Stimulated activated CD8-positive, alpha-beta memory T cell treated with anti-CD3 and anti-CD28 coated beads, Interleukin-4, amount 100 ng/mL, for 4 hours (primary cell): ENCODE measurements around the gene ARHGEF38.
"Not testable (repeated sequence)": the region's sequence is repeated elsewhere in the genome, so short reads cannot be mapped to it uniquely, and the experiment has no call there.

Experiments
- DNase-seq, 2 donors: peaks; one replicate each; pipeline ENCODE4 v3.0.0-alpha.2; 2020; ENCODE audit warnings: low read depth in 2 of 2, low spot score in 1 of 2

Gene ARHGEF38

DNA sequence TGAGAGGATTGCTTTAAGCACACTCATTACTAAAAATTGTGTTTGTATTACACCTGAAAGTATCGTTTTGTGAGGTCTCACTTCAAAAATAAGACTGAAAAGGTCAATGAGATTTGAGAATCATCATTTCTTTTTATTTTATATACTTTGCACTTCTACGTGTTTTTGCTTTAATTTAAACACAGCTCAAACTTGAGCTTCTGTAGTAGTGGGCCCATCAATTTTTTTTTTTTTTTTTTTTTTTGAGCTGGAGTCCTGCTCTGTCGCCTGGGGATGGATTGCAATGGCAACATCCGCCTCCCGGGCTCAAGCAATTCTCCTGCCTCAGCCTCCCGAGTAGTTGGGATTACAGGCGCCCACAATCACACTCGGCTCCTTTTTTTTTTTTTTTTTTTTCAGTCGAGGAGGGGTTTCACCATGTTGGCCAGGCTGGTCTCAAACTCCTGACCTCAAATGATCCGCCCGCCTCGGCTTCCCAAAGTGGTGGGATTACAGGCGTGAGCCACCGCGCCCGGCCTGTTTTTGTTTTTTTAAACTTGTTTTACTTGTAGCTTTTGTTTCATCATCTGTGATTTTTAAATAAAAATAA, 157.7 kb downstream of the ARHGEF38 start:
- DNase-seq, result no peak

DNA sequence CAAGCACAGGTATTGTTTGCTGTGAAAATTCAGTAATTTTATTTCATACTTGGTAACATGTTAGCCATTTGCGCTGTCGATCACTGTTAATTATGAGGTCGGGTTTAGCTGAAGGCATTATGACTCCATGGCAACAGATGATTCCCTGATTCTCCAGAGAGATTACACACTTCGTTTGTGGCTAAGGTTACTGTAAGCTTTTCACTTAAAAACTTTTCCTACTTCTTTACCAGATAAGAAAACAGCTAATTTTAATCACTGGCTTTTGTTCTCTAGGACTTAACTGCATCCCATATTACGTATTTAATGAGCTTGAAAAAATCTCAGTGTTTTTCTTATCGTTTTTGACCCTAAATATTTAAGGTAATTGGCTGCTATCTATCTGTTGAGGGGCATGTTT, 158.3 kb downstream of the ARHGEF38 start:
- DNase-seq, result no peak

DNA sequence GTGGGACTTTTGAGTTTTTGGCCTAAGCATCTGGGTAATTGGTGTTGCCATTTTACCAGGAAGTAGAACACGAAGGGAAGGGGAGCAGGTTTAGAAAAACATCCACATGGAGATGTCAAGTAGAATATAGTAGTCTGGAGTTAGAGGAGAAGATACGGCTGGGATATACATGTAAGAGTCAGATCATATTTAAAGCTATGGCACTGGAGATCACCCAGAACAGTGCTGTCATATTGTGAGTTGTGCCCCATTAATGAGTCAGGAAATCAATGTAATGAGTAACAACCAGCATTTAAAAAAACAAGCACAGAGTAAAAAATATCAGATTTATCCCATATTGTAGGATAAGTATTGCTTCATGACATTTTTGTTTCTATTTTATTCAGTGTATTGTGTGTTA, 160.3 kb downstream of the ARHGEF38 start:
- DNase-seq, result no peak

DNA sequence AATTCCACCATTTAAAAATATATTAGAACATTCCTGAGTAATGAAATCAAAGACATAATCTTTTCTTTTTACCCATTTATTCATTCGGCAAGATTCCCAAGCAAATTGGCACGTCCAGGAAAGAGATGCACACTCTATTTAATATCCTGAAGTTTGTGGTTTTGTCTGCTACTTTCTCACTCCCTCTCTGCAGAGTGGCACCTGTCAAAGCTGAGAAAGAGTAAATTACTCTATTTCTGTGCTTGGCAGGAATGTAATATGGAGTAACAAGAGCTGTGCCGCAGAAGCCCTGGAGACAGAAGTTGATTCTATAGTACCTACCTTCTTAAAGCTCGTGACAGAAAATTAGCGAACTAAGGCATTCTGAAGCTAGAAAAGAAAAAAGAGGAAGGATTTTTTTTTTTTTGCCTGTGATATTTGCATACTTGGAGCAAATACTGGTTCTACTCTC, 161.7 kb downstream of the ARHGEF38 start:
- DNase-seq, result no peak

DNA sequence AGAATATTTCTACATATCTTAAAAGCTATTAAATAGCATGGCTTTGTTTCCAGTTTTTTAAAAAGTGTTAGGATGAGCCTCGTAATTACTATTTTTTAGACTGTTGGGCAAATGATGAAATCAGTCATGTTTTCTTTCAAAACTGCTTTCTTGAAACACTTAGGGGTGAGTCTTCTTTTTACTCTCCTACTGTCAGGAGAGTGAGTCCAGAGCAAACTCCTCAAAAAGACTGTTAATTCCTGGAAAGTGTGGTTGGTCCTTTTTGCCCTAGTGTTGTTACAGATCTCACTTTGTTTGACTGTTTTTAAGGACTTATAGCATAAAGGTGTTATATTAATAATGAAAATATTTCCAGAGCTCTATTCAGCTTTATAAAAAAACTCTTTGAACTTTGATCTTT, 162.5 kb downstream of the ARHGEF38 start:
- no peak for DNase-seq

DNA sequence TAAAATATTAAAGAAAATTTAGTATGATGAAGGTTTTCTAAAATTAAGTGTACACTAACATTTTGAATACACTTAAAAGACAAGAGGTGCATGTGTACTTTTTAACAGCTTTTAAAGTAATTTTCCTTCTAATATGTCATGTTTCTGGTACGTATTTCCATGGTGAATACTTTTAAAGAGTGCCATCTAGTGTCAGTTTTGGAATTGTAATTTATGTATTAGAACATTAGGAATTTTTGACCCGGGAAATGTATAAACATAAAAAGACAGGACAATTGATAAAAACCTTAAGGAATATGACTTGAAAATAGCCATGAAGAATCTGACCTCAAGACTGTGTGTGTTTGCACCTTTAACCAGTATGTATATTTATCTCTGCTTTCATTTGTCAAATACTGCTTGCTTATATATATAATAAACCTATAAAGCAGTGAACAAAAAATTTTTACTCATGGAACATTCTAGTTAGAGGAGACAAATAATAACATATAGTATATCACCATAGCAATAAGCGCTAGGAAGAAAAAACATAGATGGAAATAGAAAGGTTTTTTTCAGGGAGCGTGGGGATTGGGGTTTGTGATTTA, 163.4 kb downstream of the ARHGEF38 start:
- no peak for DNase-seq

DNA sequence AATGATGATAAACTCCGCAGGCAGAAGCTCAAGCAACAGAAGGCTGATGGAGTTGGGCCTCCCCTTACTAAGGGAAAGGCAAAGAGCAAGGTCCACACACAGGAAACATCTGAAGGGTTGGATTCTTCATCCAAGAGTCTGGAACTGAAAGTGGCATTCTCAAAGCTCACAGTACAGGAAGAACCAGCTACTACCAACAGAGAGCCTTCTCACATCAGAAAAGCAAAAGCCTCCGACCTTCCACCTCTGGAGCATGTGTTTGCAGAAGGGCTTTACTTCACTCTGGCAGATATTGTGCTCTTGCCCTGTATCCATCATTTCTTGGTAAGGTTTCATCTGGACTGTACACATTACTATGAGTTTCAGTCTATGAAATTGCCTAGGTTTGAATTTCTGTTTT, 166.8 kb downstream of the ARHGEF38 start:
- no peak for DNase-seq

DNA sequence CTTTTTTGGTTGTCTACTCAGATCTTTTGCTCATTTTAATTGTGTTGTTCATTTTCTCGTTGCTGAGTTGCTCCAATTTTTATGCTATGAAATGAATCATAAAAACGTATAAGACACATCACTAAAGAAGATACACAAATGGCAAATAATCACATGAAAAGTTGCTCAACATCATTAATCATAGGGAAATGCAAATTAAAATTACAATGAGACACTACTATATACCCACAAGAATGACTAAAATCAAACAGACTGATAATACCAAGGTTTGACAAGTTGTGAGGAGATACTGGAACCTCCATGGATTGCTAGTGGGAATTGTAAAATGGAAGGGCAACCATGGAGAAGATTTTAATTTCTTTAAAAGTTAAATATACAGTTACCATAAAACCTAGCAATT, 173.2 kb downstream of the ARHGEF38 start:
- no peak for DNase-seq

DNA sequence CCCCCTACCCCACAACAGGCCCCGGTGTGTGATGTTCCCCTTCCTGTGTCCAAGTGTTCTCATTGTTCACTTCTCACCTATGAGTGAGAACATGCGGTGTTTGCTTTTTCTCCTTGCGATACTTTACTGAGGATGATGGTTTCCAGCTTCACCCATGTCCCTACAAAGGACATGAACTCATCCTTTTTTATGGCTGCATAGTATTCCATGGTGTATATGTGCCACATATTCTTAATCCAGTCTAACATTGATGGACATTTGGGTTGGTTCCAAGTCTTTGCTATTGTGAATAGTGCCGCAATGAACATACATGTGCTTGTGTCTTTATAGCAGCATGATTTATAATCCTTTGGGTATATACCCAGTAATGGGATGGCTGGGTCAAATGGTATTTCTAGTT, 177.5 kb downstream of the ARHGEF38 start:
- not testable (repeated sequence) for DNase-seq
